Suppressor macrophage treated with lipopolysaccharide for 4 hours (primary cell): ENCODE results near the gene SHCBP1L.
"Not testable (repeated sequence)": the region's sequence is repeated elsewhere in the genome, so short reads cannot be mapped to it uniquely, and the experiment has no call there.

Experiments
- DNase-seq: peaks from one replicate; pipeline ENCODE4 v3.0.0-alpha.2; 2020

SHCBP1L gene

GRCh38 chr1:182962554-182963115 lies 9.7 kb upstream of the SHCBP1L start:
- peak; percentile 88 for DNase-seq

DNA sequence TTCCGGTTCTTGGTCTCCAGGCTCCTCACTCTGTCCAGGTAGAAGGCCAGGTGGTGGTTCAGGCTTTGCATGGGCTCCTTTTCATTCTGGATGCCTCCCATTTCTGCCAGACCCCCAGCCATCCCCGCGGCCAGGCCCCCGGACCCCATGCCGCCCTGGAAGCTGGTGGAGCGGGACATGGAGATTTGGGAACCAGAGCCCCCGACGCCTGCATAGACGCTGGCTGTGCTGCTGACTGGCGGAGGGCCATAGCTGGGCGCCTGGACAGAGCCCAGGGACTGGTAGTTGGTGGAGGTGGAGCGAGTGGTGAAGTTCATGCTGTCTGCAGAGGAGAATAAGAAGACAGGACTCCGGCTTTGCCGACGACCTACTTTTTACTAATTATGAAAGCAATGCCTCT lies 7.1 kb upstream of the SHCBP1L start:
- no peak for DNase-seq

- no peak for DNase-seq
Measured at GRCh38 chr1:182957902-182958395, 5.0 kb upstream of the SHCBP1L start.

DNA sequence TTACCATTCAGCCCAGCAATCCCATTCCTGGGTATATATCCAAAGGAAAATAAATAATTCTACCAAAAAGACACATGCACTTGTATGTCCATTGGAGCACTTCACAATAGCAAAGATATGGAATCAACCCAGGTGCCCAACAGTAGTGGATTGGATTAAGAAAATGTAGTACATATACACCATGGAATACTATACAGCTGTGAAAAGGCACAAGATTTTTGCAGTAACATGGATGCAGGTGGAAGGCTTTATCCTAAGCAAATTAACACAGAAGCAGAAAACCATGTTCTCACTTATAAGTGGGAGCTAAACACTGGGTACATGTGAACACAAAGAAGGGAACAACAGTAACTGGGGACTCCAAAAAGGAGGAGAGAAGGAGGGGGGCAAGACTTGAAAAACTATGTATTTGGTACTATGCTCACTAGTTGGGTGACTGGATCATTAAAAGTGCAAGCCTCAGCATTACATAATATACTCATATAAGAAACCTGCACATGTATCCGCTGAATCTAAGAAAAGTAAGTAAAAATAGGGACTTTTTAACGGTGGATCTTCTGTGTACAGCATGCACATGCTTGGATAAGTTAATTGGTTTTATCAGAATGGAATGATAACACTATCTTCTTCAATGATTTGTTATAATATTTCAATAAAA lies 3.9 kb upstream of the SHCBP1L start:
- no peak for DNase-seq

GRCh38 chr1:182955596-182956588 lies 2.9 kb upstream of the SHCBP1L start:
- DNase-seq: peak; percentile 75

DNA sequence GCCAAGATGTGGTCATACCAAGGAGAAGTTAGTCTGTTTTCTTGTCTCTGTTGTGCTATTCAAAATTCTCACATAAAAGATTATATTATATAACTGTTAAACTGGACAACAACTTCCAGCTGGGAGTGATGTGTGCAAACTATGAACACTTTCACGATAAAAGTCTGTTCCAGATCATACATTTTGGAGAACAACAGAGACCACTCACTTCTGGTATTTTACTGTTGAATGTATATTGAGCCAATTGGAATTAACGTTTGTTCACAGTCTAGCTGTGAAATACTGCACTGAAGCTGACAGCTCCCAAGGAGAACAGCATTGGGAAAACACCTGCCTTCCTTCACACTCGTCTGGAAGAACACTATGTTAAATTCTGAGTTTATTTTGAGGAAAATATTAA lies 860 bp upstream of the SHCBP1L start:
- no peak for DNase-seq

- not testable (repeated sequence) for DNase-seq
Measured at GRCh38 chr1:182943336-182943735, 9.6 kb downstream of the SHCBP1L start.

GRCh38 chr1:182942145-182942544 lies 10.8 kb downstream of the SHCBP1L start:
- not testable (repeated sequence) for DNase-seq

DNA sequence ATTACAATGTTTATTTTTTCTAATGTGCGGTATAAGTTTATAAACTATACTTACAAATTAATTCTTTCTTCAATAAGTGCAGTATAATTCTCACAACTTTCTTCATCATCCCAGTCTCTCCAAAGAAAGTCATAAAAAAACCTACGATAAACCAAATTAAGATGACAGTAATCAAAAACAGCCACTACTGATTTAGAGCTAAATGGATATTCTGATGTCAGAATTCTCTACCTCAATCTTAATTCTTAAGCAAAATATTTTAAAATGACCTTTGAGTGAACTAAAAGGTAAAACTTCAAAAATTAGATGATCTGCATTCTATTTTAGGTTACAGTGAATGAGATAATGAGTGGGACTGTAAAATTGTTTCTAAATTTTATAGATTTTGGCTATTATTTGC lies 13.6 kb downstream of the SHCBP1L start:
- DNase-seq: no peak

DNA sequence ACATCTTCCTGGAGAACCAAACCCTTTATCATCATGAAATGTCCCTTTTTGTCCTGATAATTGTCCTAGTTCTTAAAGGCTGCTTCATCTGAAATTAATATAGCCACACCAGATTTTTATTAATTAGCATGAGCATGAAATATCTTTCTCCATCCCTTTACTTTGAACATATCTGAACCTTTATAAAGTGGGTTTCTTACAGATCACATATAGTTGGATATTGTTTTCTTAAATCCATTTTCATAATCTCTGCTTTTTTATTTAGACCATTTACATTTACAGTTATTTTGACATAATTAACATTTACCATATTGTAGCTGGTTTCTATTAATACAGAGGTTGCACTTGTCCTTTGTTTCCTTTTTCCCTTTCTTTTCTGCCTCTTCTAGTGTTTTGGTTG lies 17.2 kb downstream of the SHCBP1L start:
- no peak for DNase-seq

- DNase-seq: no peak
Measured at GRCh38 chr1:182930985-182931384, 22.0 kb downstream of the SHCBP1L start.

DNA sequence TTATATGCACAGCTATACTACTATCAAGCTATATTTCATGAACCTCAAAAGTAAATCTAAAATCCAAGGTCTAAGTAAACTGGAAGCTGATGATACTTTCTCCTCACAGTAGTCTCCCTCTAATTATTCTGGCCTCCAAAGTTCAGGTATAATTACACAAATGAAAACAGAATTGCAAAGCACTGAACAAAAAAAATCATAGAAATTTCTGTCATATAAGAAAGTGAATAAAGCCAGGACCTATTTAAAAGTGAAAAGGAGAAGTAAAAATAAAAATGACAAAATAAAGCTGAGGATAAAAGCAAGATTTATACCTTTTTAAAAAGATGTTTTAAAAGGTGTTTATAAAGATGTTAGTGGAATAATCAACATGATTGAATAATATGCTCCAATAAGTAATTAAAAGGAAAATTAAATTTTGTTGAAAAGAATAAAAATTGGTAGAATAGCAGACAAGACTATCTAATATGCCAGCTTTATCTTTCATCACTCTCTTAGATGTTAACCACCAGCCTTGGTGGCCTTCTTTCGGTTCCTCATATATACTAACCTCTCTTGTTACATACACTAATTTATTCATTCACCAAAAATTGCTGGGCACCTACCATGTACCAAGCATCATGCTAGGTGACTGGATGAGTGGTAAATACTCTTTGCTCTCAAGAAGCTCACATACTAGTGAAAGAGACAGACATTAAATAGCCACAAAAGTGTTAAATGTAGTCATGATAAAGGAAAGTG lies 25.1 kb downstream of the SHCBP1L start:
- DNase-seq: no peak

GRCh38 chr1:182925661-182926060 lies 27.3 kb downstream of the SHCBP1L start:
- no peak for DNase-seq

GRCh38 chr1:182917378-182917777 lies 35.6 kb downstream of the SHCBP1L start:
- DNase-seq: no peak

DNA sequence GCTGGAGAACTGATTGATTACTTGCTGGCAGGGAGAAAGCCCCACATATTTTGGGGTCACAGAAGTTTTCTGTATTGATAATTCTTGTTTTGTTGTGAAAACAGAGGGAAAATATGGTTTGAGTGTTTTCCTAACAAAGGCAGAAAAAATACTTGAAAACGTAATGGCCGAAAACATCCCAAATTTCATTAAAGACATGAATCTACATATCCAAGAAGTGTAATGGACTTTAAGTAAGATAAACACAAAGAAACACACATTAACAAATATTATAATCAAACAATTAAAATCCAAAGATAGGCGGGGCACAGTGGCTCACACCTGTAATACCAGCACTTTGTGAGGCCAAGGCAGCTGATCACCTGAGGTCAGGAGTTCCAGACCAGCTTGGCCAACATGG lies 39.6 kb downstream of the SHCBP1L start:
- no peak for DNase-seq

DNA sequence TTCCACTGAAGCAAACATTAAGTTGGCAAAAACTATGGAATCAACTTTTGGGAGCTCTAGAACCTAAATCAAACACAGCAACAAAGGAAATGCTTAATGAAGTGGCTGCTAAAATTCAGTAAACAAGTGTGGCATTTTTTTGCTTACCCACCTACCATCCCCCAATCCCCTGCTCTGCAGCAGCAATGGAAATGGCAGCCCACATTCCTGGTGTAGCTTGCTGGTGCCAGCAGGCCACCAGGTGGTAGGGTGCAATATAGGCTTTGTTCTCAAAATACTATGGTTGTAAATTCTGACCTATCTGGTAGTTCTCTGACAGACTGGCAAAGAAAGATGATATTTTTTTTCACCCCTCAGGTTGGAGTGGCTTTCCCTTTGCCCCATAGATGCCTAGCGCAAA lies 42.8 kb downstream of the SHCBP1L start:
- DNase-seq: no peak

GRCh38 chr1:182909578-182909977 lies 43.4 kb downstream of the SHCBP1L start:
- DNase-seq: no peak

GRCh38 chr1:182905321-182905720 lies 47.6 kb downstream of the SHCBP1L start:
- no peak for DNase-seq

DNA sequence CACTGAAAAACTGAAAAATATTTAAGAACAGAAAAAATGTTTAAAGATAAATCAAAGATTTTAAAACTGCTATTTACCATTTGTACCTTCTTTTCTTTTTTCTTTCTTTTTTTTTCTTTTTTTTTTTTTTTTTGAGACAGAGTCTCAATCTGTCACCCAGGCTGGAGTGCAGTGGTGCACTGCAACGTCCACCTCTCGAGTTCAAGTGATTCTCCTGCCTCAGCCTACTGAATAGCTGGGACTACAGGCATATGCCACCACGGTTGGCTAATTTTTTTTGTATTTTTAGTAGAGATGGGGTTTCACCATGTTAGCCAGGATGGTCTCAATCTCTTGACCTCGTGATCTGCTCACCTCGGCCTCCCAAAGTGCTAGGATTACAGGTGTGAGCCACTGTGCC lies 51.0 kb downstream of the SHCBP1L start:
- DNase-seq: not testable (repeated sequence)

- no peak for DNase-seq
Measured at GRCh38 chr1:182897696-182898095, 55.3 kb downstream of the SHCBP1L start.

DNA sequence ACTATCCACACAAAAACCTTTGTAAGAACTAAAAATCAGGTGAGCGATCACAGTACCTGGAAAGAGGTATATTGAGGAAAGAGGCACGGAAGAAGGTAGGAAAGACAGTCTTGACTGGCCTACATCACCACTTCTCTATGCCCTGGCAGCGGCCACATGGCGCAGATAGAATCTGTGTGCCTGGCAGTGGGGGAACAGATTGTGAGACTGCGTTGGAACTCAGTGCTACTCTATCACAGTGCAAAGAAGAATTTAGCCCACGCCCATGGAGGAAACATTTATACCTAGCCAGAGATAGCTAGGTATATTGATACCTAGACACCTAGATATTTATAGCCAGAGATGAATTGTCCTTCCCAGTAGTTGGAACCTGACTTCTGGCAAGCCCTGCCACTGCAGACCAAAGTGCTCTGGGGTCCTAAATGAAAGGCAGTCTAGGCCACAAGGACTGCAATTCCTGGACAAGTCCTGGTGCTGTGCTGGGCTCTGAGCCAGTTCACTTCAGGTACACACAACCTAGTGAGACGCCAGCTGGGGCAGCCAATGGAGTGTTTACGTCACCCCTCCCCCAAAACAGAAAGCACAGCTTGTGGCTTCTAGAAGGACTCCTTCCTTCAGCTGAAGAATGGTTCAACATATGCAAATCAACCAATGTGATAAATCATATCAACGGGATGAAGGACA lies 61.9 kb downstream of the SHCBP1L start:
- DNase-seq: no peak

- DNase-seq: no peak
Measured at GRCh38 chr1:182889997-182890396, 63.0 kb downstream of the SHCBP1L start.
